ENCODE data around the gene KDM6A.
"Not testable (repeated sequence)": the region's sequence is repeated elsewhere in the genome, so short reads cannot be mapped to it uniquely, and the experiment has no call there.

KDM6A gene

GRCh38 chrX:45011597-45011996 is 138.6 kb downstream of the KDM6A start:
- DNase-seq = no peak

GRCh38 chrX:45017946-45018345 is 145.0 kb downstream of the KDM6A start:
- DNase-seq = no peak

DNA sequence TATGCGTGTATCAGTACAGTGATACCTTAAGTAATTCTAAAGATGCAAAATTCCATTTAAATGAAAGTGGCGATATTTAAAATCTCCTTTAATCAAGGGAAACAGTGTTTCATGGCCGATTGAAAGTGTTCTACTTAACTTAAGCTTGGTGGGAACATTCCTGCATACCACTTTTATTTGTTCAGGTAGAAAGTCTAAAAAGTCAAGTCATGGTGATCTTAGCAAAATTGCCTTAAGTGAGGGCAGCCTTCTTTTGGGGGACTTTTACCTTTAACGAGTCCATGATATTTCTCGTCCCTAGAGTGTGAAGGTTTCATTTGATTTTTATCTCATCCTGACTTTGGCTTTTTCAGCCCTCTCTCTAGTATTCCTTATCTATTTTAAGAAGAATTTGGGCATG is 149.2 kb downstream of the KDM6A start:
- DNase-seq = no peak

GRCh38 chrX:45024501-45024900 is 151.5 kb downstream of the KDM6A start:
- no peak for DNase-seq

DNA sequence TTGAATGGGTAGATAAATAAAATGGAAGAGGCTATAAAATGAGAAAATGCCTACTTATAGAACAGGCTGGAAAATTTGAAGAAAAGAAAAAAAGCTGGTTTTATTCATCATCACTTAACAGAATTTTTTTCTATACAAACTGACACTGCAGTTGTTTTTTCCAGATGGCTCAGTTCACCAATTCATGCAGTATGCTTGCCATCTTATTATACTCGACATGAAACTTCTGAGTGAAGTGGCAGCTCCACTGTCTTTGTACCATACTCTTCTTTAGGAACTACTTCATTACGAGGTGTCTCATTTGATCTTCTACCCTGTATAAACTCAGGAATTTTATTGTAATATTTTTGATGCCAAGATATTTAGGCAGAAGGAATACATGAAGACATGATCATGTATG is 153.0 kb downstream of the KDM6A start:
- no peak for DNase-seq

DNA sequence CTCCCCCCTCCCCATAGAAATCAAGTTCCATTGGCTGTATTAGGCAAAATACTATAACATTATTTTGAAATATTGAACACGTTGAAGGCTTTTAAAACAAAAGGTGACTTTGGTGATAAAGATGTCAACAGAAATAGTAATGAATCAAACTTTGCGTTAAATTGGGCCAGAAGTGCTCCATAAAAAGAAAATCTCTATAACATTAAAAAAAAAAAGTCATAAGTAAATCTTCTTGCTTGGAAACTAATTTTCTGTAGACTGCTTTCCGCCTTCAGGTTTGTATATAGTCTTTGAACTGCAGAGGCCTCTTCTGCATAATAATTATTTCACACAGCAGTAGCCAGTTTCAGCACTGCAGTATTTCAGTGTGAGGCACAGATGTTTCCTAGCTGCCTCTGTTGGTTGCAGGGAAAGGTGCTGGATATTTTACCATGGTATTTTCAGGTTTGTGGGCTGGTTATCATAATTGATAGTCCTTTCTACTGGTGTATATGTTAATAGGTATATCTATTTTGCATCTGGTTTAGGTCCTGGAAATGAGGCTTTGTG is 158.9 kb downstream of the KDM6A start:
- no peak for DNase-seq

GRCh38 chrX:45035071-45035470 is 162.1 kb downstream of the KDM6A start:
- no peak for DNase-seq

- no peak for DNase-seq
These were observed 163.2 kb downstream of the KDM6A start for GRCh38 chrX:45036161-45036560.

DNA sequence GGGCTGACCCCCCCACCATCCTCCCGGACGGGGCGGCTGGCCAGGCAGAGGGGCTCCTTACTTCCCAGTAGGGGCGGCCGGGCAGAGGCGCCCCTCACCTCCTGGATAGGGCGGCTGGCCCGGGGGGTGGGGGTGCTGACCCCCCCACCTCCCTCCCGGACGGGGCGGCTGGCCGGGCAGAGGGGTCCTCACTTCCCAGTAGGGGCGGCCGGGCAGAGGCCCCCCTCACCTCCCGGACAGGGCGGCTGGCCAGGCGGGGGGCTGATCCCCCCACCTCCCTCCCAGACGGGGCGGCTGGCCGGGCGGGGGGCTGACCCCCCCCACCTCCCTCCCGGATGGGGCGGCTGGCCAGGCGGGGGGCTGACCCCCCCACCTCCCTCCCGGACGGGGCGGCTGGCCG is 167.1 kb downstream of the KDM6A start:
- DNase-seq = not testable (repeated sequence)

DNA sequence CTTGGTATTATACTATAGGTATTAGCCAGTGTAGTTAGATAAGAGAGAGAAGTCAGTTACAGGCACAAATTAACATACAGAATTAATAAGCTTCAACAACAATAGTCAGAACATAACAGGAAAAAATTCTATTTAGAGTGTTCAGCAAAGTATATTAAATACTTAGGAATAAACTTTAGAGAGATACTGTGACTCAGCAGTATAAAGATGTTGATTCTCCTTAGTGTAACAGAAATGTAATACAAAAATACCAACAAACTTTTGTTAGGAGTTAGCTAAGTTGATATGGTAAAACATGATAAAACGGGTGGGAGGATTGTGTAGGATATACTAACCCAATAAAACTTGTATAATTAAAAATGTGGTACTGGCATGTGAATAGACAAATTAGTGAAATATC is 173.4 kb downstream of the KDM6A start:
- DNase-seq = no peak

DNA sequence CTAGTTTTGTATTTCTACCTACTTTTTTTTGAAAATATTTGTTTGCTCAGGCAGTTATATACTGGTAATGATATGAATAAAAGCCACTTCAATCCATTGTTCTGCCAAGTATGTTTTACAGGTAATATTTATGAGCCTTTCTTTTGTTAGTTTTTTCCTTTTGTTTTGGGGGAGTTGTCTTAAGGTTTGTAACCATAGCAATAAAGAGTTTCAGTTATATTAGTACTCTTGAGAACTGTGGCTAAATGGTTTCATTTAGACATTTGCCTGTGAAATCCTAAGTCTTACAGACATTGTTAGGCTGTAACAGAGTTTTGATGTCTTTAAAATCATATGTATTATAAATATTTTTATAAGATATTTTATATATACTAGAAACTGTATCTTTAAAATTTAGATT is 177.6 kb downstream of the KDM6A start:
- no peak for DNase-seq

DNA sequence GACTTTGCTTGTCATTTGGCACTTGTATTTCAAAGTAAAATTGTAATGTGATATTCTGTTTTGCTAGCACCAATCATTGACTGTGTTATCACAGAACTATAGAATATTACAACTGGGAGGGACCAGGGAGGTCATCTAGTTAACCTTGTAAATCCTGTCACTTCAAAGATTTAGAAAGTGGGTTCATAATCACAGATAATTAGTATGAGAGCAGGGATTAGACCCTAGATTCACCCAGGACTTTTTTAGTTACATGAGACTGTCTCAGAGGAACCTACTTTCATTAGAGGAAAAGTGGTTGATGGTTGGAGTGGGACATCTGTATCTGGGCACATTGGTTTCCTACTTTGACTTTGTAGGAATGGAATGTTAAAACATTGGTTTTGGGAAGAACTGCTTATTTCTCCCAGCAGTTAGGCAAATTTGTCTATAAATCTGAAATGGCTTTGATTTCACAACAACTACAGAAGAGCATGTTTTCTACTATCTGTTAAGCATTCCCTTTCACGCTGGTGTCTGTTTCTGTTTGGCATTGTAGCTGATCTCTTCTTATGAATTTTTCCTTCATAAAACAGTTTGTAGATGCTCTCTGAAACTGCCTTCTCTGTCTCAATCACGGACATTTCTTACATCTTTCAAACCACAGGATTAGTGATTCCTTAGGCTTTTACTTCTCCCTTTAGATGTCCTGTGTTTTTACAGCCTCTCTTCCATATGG is 183.6 kb downstream of the KDM6A start:
- no peak for DNase-seq

DNA sequence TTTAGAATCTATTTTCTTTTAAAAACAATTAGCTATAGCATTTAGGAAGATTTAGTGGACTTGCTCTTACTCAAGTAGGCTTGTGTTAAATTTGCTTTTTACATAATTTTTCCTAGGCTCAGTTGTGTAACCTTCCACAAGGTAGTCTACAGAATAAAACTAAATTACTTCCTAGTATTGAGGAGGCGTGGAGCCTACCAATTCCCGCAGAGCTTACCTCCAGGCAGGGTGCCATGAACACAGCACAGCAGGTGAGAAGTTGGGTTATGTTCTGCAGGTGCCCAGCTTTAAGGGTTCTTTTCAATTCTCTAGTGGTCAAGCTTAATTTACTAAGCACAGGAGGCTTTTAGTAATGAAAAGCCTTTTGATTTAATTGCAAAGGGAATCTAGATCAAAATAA is 186.9 kb downstream of the KDM6A start:
- DNase-seq = not testable (repeated sequence)

DNA sequence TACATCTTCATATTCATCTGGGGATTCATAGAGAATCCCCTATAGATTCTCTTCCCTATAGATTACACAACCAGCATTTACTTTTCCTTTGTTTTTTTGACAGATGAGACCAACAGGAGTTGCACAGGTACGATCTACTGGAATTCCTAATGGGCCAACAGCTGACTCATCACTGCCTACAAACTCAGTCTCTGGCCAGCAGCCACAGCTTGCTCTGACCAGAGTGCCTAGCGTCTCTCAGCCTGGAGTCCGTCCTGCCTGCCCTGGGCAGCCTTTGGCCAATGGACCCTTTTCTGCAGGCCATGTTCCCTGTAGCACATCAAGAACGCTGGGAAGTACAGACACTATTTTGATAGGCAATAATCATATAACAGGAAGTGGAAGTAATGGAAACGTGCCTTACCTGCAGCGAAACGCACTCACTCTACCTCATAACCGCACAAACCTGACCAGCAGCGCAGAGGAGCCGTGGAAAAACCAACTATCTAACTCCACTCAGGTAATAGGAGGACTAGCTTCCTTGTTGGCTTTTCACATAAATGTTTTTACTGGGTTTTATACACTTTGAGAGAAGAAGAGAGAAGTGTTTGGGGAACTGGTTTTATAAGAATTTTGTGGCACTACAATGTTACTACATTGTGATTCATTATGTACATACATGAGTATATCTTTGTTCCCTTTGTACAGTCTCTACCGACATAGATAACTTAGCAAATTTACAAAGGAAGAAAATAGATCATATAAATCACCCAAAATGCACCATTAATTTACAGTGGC is 190.5 kb downstream of the KDM6A start:
- no peak for DNase-seq

DNA sequence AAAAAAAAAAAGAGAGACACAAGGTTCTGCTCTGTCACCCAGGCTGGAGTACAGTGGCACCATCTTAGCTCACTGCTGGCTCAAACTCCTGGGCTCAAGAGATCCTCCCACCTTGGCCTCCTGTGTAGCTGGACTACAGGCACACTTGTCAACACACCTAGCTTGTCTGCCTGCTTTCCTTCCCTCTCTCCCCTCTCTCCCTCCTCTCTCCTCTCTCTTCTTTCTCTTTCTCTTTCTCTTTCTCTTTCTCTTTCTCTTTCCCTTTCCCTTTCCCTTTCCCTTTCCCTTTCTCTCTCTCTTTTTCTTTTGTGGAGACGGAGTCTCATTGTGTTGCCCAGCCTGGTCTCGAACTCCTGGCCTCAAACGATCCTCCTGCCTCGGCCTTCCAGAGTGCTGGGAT is 195.6 kb downstream of the KDM6A start:
- no peak for DNase-seq

GRCh38 chrX:45070116-45071007 is 197.4 kb downstream of the KDM6A start:
- DNase-seq = peak; percentile 28

DNA sequence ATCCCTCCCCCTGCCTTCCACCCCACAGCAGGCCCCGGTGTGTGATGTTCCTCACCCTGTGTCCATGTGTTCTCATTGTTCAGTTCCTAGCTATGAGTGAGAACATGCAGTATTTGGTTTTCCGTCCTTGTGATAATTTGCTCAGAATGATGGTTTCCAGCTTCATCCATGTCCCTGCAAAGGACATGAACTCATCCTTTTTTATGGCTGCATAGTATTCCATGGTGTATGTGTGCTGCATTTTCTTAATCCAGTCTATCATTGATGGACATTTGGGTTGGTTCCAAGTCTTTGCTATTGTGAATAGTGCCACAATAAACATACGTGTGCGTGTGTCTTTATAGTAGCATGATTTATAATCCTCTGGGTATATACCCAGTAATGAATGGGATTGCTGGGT is 200.0 kb downstream of the KDM6A start:
- DNase-seq = not testable (repeated sequence)

DNA sequence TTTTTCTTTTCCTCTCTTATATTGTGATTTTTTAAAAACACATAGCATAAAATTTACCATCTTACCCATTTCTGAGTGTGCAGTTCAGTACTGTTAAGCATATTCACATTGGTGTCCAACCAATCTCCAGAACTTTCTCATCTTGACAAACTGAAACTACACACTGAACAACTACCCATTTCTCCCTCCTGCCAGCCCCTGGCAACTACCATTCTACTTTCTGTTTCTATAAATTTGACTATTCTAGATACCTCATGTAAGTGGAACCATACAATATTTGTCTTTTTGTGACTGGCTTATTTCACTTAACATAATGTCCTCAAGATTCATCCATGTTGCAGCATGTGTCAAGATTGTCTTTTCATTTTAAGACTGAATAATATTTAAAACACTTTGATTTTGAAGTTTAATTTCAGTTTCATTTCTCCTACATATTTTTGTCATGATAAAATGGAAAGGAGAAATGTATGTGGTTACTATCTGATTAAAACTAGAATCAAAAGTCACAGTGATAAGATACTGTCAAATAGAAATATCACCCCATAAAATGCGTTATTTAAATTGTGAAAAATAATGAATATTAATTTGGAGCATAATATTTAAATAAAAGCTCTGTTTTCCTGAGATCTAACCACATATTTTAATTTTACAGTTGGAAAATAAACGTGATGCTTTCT is 204.9 kb downstream of the KDM6A start:
- no peak for DNase-seq

DNA sequence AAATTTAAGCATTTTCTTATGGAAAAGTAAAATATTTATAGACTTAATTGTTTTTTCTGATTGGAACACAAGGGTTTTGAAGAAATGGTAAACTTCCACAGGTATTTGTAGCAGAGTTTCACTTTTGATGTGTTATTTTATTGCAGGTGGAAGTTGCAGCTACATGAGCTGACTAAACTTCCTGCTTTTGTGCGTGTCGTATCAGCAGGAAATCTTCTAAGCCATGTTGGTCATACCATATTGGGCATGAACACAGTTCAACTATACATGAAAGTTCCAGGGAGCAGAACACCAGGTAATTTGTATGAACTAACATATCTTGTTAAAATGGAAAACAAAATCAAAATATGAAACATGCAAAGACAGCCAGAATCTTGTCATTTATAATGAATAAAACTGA is 210.3 kb downstream of the KDM6A start:
- DNase-seq = no peak

GRCh38 chrX:45110494-45110893 is 237.5 kb downstream of the KDM6A start:
- no peak for DNase-seq

- DNase-seq = no peak
These were observed 253.2 kb downstream of the KDM6A start for GRCh38 chrX:45126158-45126557.

GRCh38 chrX:45128896-45129454 is 256.0 kb downstream of the KDM6A start:
- DNase-seq = no peak
